Measurements from ENCODE around the gene PLEKHM3. TPM values are rescaled to one million over a fixed set of nuclear protein-coding genes. Genes with fewer than 3 reads are reported as not detected.

Gene PLEKHM3
- polyA plus RNA-seq, 1 experiment: 5.8 TPM

DNA sequence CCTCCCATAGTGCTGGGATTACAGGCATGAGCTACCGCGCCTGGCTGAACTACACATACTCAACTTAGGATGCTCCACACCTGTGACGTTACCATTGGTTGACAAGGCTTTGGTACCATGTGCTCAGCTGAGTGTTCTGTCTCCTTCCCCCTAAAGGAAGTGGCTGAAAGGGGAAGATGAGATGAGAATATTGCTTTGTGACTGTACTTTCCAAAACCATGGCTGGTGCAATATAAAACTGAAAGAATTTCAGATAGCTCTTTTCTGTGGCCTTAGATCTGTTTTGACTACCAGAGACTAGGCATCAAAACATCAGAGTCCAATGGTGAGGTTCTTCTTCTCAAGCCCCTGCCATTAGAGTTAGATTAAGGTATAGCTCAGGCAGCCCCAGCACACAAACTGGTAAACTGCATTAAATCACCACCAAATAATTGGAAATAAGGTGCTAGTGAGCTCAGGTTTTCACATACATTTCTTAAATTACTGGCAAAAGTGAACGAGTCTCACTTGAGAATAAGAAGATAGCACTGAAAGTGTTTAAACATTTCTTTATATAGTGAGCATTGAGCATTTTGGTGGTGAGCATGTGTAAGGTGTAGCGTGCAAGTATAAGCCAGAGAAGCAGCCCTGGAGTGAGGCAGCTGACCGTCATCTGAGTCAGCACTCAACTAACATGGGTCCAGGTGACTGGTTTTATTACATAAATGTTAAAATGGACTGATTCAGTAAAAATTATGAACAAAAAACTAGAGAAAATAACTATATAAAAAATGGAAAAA, 142.1 kb downstream of the PLEKHM3 start:
- Histone ChIP-seq H3K36me3 (ENCODE audit: control insufficient read depth, insufficient read depth, low read length) (no peaks in the 10 kb centered on the region), H3K4me3 (ENCODE audit: low read depth, low read length) (no peak overlapping the region), H3K27me3 (ENCODE audit: control insufficient read depth, insufficient read depth, low read length) (no peaks in the 10 kb centered on the region)
- DNase-seq (ENCODE audit: low read depth): no peak
- POLR2A ChIA-PET: no interaction called here
- TF ChIP-seq, protein P1, sequence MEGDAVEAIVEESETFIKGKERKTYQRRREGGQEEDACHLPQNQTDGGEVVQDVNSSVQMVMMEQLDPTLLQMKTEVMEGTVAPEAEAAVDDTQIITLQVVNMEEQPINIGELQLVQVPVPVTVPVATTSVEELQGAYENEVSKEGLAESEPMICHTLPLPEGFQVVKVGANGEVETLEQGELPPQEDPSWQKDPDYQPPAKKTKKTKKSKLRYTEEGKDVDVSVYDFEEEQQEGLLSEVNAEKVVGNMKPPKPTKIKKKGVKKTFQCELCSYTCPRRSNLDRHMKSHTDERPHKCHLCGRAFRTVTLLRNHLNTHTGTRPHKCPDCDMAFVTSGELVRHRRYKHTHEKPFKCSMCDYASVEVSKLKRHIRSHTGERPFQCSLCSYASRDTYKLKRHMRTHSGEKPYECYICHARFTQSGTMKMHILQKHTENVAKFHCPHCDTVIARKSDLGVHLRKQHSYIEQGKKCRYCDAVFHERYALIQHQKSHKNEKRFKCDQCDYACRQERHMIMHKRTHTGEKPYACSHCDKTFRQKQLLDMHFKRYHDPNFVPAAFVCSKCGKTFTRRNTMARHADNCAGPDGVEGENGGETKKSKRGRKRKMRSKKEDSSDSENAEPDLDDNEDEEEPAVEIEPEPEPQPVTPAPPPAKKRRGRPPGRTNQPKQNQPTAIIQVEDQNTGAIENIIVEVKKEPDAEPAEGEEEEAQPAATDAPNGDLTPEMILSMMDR (IDR thresholded peaks at IDR 0.05; ENCODE audit: insufficient read depth, low read depth, low read length): no peak
- CTCF ChIA-PET: interaction anchor here (0.8 kb wide), 1 partner anchor 108 kb away, joined by 3 read pairs; no protein-coding TSS in a partner anchor

DNA sequence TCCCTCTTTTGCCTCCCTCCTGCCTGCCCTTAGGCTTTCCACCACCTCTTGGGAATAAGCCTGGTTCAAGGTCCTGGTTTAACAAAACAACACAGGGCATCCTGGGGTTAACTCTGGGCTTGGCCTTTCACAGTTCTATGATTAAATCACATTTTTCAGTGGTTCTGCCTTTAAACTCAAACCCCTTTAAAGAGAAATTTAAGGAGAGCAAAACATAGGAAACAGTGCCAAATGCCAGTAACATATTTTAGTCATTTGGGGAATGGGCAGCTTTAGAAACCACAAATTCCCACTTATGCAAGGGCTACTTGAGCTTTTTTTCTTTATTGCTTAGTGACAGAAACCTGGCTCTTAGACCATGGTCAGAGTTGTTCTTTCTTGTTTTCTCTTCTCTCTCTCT, 143.4 kb downstream of the PLEKHM3 start:
- DNase-seq (ENCODE audit: low read depth): peak; percentile 26
- H3K36me3 ChIP-seq (ENCODE audit: control insufficient read depth, insufficient read depth, low read length): no peaks in the 10 kb centered on the region
- no peak overlapping the region for H3K4me3 ChIP-seq (ENCODE audit: low read depth, low read length)
- H3K27me3 ChIP-seq (ENCODE audit: control insufficient read depth, insufficient read depth, low read length): no peaks in the 10 kb centered on the region
- ChIA-PET CTCF (interaction anchor here (1.6 kb wide), 1 partner anchor 113 kb away, joined by 3 read pairs; no protein-coding TSS in a partner anchor), POLR2A (interaction anchor here (0.6 kb wide), 1 partner anchor 17 kb away, joined by 3 read pairs; no protein-coding TSS in a partner anchor)
- TF ChIP-seq, protein P1 (IDR thresholded peaks at IDR 0.05; ENCODE audit: insufficient read depth, low read depth, low read length): no peak

DNA sequence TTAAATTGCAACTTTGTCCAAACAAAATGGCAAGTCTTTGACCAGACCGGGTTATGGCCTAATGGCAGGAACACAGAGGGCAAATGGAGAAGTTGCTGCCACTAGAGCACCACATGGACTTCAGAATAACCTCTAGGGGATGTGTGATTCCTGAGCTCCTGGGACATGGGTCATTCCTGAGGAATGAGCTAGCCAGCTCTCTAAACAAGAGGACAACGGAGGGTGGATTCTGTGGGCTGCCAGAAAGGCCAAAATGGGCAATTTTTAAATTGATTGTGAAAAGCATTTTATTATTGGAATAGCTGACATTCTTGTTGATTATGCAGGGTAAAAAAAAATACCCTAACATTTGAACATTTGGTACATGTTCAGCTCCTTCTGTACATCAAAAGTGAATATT, 145.8 kb downstream of the PLEKHM3 start:
- no peak overlapping the region for H3K4me3 ChIP-seq (ENCODE audit: low read depth, low read length)
- peak; percentile 61 for DNase-seq (ENCODE audit: low read depth)
- no peaks in the 10 kb centered on the region for H3K36me3 ChIP-seq (ENCODE audit: control insufficient read depth, insufficient read depth, low read length)
- ChIA-PET CTCF (interaction anchor here (0.7 to 2.0 kb wide), 6 partner anchors 8 to 109 kb away, joined by 3 to 6 read pairs (median 4); partner anchors contain the start of gene FZD5), POLR2A (interaction anchor here (0.7 to 1.0 kb wide), 2 partner anchors 14 to 82 kb away, joined by 3 read pairs; no protein-coding TSS in a partner anchor)
- TF ChIP-seq, protein P1 (IDR thresholded peaks at IDR 0.05; ENCODE audit: insufficient read depth, low read depth, low read length): peak; percentile 16; the same call in 1 of the 2 replicates
- no peaks in the 10 kb centered on the region for H3K27me3 ChIP-seq (ENCODE audit: control insufficient read depth, insufficient read depth, low read length)

DNA sequence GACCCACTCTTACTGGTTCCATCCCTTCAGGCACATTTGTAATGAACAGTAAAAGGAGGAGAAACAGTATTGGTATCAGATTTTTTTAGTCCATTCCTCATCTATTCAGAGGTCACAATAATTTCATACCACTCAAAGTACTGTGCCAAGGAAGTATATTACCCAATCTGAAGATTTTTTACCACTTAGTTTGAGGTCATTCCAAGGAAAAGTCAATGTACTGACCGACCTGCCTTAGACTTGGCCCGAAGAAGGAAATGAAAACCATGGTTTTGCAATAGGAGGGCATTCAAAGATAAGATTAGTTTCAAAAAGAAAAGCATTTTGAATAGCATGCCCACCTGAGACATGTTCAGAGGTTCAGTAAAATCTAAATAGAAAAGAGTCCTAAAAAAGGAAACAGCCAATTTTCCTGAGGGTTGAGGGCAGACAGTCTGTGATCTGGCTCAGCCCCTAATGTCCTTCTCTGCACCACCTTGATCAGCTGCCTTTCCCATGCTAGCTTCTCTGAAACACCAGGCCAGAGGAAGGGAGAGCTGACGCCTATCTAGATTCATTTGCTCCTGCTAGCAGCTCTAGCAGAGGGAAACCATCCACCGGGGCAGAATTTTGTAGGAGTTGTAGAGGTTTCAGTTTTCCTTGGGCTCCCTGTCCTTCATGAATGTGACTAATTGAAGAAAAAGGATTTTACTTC, 148.3 kb downstream of the PLEKHM3 start:
- Histone ChIP-seq H3K4me3 (ENCODE audit: low read depth, low read length) (no peak overlapping the region), H3K27me3 (ENCODE audit: control insufficient read depth, insufficient read depth, low read length) (no peaks in the 10 kb centered on the region), H3K36me3 (ENCODE audit: control insufficient read depth, insufficient read depth, low read length) (no peaks in the 10 kb centered on the region)
- TF ChIP-seq, protein P1 (IDR thresholded peaks at IDR 0.05; ENCODE audit: insufficient read depth, low read depth, low read length): no peak
- POLR2A ChIA-PET: no interaction called here
- CTCF ChIA-PET: interaction anchor here (0.9 kb wide), 1 partner anchor 96 kb away, joined by 3 read pairs; no protein-coding TSS in a partner anchor
- no peak for DNase-seq (ENCODE audit: low read depth)
